Muscle of back (tissue), 11 donors: Measurements from ENCODE around the gene MARCO. TPM values are rescaled to one million over a fixed set of nuclear protein-coding genes. Genes with fewer than 3 reads are reported as not detected.
A peak's percentile ranks its signal among the peaks of the same experiment; 100 is the strongest.
"Not testable (repeated sequence)": the region's sequence is repeated elsewhere in the genome, so short reads cannot be mapped to it uniquely, and the experiment has no call there.

Source experiments
- DNase-seq, 3 donors: peaks; one replicate each; pipeline versions ENCODE4 v3.0.0 to v3.0.0-alpha.2; 2013
- polyA plus RNA-seq, 10 donors: library from polyadenylated mRNA; unstranded; fragments of 120-200 nt; gene quantifications; one replicate each; pipeline ENCODE4 v1.2.1, GENCODE V29; 2013; ENCODE audit not compliant: insufficient read length in 10 of 10

MARCO gene
- polyA plus RNA-seq, 10 donors: 0.83 to 2.7 (median 2.1) TPM

DNA sequence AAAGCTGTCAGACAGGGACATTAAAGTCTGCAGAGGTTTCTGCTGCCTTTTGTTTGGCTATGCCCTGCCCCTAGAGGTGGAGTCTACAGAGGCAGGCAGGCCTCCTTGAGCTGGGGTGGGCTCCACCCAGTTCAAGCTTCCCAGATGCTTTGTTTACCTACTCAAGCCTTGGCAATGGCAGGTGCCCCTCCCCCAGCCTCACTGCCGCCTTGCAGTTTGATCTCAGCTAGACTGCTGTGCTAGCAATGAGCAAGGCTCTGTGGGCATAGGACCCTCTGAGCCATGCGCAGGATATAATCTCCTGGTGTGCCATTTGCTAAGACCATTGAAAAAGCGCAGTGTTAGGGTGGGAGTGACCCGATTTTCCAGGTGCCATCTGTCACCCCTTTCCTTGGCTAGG lies 61.9 kb downstream of the MARCO start:
- not testable (repeated sequence) for DNase-seq

DNA sequence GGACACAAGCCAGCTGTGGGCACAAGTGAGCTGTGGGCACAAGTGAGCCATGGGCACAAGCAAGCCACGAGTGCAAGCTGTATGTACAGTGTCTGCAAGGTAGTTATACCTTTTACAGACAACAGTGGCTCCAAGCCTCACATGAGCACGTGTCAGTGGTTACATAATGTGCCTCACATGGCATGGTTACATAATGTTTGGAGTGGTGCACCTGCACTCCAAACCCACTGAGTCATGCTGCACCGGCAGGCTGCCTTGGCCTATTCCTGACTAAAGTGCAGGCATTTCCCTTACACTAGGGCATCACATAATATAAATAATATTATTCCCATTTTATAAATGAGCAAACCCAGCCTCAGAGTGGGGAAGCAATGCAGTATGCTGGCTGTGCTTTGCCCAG lies 62.6 kb downstream of the MARCO start:
- DNase-seq: no peak

DNA sequence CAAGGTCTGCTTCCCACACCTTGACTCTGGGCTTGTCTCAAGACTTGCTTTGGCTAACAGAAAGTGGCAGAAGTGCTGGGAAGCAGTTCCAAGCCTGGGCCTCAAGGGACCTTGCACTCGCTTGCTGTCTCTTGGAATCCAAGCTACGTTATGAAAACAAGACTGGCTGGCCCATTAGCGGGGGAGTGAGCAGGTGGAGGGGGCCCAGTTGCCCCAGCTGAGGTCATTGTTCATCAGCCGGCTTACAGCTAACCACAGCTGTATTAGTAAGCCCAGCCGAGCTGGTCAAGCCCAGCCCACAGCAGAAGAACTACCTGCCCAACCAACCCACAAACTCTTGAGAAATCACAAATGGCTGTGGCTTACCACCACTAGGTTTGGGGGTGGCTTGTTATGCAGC lies 63.1 kb downstream of the MARCO start:
- no peak for DNase-seq

DNA sequence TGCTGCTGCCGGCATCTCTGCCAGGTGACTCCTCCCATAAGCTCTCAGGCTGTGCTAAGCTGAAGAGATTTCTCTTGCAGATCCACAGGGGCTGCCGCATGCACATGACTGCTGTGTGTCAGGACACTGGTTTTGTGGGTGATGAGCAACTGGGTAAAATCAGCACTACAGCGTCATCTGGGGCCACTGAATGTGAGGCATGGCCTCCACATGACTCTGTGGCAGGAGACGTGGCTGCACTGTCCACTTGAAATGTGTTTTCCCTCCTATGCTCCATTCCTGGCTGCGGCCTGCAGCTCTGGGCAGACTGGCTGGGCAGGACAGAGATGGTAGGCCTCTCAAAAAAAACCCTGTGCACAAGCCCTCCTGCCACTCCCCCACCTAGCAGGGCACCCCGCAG lies 63.6 kb downstream of the MARCO start:
- no peak for DNase-seq

DNA sequence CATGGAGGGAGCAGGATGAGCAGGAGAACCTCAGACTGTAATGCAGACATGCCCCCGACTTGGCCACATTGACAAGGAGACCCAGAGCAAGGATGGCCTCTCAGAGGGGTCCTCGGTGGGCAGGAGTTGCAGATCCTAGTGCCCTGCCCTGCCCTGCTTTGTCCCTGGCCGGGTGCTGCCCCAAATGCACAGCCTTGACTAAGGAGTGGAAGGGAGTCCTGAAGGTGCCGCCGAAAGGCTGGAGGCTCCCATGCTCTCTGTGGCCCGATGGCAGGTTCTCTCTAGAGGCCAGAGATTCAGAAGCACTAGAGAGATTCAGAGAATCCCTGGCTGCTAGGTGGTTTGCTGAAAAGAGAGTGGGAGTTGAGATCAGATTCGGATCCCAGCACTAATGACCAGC lies 64.4 kb downstream of the MARCO start:
- no peak for DNase-seq

DNA sequence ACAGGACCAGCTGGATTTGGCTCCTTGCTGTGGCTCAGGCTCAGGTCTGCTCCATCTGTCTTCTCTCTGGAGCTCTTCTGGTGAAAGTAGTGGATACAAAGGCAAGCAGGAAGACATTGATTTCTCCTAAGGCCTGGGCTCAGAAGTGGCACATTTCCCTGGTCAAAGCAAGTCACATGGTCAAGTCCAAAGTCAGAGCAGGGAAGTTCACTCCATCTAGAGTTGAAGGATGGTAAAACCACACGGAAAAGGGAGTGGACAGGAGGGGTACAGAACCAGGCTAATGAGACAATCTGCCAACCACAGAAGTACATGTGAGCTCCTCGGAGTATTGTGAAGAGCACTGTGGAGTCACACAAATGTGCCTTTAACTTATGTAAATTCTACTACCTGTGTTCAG lies 66.1 kb downstream of the MARCO start:
- DNase-seq: no peak

DNA sequence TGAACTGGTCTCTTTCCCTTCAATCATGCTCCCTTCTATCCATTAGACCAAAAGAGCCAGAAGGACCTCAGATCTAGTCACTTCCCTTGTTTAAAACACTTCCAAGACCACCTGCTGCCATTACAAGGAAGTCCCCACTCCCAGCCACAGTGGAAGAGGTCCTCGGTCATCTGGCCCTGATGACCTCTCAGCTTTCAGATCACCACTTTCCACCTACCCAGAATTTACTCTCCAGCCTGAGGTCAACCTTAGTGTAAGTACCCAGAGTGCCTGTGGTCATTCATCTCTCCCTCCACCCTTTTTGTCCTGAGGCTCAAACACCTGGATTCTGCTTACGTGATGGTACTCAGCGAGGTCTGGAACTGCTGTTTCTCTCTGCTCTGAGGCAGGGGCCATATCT lies 67.1 kb downstream of the MARCO start:
- DNase-seq: no peak

DNA sequence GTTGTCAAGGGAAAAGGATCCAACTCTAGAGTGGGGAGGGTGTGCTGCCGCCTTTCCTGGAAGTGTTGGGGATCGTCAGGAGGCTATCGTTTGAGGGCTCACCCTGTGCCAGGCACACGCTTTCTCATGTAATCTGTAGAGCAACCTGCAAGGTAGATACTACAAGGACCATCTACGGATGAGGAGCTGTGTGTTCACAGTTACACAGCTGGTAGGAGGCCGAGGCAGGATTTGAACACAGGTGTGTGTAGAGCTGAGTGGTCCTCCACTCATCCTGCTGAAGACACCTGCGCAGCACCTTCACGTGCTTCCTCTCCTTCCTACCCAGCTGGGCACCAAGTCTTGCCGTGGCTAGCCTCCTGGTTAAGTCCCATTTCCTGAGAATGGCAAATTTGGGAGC lies 68.3 kb downstream of the MARCO start:
- no peak for DNase-seq

DNA sequence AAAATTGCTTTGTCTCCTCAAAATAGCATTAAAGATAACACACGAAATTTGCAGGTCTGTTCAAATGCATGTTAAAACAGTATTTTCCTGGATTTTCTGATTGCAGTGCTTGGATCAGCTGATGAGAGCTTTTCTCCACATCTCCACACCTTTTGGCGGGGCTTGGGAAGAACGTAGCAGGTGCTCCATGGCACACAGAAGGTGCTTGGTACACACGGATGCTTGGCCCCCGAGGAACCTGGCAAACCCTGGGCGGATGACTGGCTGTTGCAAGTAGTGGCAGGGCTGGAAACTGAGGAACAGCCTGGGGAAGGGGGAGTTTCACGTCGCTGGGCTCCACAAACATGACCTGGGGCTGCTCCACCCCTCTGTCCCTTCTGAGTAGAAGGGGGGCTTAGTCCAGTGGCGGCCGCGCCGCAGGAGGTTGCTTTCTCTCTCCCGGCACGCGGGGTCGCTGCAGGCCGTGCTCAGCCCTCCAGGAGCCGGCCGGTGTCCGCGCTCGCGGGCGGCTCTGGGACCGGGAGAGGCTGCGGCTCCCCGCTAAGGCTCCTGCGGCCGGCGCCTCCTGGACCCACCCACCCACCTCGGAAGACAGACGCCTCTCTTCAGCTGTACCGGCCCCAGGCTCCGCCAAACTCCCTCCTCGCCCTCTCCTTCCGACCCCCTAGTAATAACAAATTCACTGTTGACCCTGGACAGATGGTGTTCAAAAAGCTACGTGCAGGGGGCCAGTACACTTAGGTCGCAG lies 69.3 kb downstream of the MARCO start:
- DNase-seq: peak; percentile 12 to 51 (median 33)

DNA sequence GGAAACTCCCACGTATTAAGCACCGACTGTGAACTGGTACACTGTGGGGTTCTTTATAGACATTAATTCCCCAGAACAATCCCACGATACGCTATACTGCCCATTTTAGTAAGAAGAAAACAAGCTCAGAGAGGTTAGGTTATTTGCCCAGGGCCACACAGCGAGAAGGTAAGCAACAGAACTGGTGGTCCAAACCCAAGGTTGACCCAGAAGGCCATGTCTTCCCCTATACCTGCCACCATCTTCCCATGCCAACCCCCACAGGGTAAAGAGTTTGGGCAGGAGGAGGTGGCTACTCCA lies 69.9 kb downstream of the MARCO start:
- no peak for DNase-seq

DNA sequence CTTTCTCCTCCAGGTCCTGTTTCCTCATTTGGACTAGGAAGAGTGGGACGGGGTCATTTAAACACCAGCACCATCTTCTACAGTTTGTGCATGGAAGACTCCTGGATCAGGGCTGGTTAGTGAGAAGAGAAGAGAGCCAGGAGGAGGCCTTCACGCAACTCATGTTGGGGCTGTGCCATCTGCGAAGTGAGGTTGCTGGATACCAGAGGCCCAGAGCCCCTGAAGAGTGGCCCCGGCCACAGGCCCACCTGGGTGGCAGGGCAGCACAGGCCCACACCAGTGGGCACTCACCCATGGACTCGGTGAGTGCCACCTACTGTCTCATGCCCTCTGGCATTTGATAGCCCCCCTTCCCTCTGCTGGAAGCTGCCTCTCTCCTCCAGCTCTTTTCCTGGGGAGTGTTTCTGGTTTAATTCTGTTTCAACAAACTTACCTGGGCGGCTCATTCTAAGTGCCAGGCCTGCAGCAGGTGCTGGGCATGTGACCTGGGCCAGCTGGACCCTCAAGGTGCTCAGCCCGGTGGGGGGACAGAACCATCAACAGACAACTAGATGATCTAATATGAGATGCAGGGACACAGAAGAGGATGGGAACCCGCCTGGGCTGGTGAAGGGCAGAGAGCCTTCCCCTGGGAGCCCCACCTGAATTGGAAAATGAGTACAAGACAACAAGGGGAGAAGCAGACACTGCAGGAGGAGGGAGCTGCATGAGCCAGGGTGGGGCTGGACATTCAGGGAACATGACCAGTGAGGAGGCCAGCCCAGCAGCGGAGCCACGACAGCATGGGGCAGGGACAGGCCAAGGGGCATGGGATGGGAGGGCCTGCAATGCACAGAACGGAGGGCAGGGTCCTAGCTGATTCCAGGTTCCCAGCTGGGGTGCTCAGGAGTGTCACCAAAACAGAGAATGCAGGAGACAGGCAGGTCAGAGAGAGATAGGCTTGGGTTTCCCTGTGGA lies 70.6 kb downstream of the MARCO start:
- no peak for DNase-seq

DNA sequence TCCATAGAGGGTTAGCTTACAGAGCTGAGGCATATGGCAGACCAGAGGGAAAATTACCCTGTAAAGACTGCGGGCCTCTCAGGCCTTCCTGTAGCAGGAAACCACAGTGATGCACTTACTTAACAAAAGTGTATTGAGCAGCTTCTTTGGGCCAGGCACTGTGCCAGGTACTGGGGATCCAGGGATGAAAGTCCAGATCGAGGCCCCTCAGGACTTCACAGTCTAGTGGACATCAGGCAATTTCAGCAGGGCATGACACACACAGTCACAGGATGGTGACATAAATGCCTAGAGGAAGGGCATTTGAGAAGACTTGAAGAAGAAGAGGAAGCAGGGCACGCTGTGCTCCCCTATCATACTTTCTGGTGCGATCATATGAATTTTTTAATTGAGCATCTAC lies 71.7 kb downstream of the MARCO start:
- no peak for DNase-seq

DNA sequence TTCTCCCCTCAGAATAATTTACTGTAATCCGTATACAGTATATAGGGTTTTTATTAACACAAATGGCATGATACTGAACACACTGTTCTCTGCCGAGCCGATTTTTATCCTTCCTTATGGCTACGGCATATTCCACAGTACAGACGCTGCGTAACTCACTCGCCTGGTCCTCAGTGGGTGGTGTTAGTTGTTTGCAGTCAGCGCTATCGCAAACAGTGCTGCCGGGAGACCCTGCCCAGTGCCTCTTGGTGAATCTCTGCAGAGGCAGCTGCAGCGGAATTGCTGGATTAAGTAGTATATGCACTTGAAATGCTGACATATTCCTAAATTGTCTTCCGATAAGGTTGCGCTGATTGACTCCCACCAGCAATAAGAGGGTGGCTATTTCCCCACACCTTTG lies 73.9 kb downstream of the MARCO start:
- no peak for DNase-seq

DNA sequence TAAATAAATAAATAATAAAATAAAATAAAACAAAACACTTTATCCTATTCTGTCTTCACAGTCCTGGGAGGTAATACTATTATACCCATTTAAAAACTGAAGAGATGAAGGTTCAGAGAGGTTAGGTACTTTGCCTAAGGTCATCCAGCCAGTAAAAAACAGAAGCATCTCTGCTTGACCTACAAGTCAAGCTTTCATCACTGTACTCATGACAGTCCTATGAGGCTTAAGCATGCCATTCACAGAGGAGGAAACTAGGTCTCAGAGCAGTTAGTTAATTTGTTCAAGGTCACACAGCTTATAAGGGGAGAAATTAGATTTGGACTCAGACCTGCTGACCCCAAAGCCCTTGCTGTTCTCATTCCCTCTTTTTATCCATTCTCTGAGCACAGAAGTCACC lies 77.5 kb downstream of the MARCO start:
- DNase-seq: no peak

DNA sequence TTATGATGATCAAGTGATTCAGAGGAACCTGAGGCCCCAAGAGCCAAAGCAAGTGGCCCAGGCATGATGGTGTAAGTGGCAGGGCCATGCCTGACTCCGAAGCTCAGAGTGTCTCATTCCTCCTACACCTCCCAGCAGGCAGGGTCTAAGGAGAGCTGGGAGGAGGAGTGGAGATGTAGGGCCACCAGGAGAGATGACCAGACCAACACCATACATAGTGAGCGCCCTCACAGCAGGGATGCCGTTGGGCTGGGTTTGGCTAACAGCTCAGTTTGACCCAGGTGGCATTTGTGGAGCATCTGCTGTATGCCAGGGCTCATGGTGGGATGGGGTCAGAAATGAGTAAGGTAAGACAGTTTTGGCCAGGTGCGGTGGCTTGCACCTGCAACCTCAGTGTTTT lies 80.7 kb downstream of the MARCO start:
- no peak for DNase-seq

DNA sequence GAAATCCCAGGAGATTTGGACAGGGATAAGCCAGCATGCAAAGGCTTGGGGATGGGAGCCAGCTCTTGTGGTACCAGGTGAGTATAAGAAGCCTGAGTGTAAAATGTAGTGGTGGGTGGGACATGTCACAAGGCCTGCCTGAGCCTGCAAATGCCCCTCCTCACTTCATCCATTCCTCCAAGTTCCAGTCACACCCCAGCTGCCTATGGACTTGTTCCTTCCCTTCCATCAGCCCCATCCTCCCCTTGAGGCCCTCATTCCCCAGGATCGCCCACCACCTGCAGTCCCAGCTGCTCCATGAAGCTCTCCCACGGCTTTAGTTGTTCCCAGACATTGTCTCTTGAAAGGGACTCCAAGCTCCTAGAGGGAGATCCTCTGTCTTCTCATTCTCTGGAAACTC lies 81.5 kb downstream of the MARCO start:
- no peak for DNase-seq

DNA sequence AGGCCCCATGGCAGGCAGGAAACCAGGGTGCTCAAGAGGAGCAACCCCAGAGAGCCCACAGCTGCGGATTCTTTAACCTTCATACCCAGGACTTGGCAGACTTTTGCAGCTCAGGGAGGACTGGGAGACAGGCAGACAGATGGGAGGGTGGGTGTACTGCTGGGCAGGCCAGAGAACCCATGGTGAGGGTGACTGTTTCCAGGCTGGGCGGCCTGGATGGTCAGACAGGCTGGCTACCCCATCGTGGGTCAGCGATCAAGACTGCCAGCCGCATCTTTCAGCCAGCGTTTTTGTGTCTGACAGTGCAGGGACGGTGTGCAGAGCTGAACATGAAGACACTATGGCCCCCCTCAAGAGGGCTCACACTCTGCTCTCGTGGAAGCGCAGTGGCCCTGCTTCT lies 82.2 kb downstream of the MARCO start:
- no peak for DNase-seq

DNA sequence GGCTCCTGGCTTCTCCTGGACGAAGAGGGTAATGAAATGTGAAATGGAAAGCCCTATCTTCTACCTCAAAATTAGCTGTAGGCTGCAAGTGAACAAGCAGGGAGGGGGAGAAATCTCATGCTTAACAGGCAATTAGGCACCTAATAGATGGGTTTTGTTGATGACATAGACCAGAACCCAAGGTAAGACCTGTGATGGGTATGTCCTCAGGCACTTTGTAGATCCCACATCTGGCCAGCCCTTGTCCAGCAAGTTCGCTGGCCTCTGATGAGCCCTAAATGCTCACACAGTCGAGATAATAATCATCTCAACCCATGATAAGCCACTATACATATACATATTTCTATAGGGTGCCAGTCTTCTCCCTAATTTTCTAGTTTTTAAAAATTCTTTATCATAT lies 82.6 kb downstream of the MARCO start:
- DNase-seq: no peak

DNA sequence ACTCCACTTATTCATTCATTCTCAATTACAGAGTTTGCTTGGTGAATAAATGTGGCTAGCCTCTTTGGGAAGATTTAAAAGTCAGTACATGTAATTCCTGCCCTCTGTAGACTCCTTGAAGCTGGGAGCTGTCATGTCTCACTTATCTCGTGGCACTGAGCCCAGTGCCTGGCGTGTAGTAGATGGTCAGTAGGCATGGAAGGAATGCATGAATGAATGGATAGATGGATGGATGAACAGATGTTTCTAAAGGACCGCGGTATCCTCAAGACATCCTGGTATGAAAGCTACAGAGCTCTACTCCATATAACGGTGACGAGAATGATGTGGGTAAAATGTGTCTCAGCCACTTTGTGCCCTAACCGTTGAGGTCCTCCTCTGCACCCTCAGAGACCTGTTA lies 83.0 kb downstream of the MARCO start:
- DNase-seq: no peak

DNA sequence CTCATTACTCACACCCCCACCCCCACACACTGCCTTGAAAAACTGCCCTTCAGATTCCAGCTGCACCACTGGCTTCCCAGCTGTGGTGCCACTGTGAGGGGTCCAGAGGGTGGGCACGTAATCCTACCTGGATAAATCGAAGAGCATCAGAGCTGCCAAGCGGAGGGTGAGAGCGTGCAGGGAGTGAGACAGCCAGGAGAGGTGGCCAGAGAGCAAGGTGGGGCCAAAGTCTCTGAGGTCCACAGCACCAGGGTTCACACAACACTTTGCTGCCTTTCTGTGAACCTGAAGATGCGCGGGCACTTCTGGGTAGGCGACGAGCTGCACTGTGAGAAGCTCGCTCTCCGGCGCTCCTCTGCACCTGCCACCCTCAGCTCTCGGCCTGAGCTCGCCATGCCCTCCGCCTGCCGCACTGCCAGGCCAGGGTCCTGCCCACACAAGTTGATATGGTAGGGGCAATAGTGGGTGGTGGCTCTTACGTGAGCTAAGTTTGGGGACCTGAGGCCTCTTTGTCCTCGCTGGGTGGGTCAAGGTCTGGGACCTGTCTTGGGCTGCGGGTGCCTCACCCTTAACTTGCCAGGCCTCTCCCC lies 83.9 kb downstream of the MARCO start:
- no peak for DNase-seq

DNA sequence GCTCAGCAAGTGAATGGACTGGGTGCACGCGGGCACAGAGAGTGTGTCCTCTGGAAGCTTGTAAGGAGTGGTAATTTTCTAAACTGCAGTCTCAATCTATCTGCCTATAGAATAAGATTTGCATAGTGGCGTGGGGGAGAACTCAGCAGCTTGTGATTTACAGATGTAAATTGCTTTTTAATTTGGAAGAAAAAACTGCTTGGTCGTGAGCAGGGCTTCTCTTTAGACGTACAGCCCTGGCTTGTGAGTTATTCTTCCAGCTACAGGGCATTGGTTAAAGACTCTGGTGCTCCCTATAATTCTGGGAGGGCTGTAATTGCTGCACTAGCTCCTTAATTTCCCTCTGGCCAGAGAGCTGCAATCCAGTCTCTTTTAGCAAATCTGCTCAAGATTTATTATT lies 84.9 kb downstream of the MARCO start:
- no peak for DNase-seq

DNA sequence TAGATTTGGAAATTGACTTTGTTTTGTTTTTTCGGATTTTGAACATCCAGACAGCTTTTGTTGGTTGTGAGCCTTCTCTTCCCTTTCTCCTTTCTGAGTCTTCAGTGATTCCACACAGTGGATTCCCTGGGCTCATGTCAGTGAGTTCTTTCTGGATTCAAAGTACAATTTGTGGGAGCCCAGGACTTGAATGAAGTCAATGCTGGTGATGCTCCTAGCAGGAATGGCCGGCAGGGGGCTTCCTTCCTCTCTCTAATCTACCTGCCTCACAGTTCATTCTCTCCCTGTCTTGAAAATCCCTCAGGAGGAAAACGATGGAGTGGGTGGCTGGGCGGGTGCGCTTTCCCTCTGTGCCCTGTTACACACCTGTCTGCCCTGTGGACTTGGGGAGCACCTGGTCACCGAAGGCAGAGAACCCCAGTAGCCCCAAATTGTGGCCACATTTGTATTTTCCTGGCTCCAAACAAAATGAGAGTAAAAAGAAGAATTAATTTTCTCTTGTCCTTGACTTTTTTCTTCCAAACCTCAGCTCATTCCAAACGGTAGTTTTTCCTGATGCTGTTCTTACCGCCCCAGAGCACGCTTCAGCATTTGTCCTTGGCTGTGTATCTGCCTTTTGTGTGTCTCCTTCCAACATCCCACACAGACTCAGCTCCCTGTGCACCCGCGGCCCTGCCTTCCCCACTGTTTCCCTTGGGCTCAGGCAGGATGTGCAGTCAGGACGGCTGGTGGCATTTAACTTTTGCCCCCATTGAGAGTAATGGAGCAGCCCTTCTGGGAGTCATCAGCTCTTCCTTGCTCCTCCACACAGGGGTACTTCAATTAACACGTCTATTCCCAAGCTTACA lies 86.6 kb downstream of the MARCO start:
- no peak for DNase-seq
